ENCODE data around the gene DNTT.

The DNTT gene

DNA sequence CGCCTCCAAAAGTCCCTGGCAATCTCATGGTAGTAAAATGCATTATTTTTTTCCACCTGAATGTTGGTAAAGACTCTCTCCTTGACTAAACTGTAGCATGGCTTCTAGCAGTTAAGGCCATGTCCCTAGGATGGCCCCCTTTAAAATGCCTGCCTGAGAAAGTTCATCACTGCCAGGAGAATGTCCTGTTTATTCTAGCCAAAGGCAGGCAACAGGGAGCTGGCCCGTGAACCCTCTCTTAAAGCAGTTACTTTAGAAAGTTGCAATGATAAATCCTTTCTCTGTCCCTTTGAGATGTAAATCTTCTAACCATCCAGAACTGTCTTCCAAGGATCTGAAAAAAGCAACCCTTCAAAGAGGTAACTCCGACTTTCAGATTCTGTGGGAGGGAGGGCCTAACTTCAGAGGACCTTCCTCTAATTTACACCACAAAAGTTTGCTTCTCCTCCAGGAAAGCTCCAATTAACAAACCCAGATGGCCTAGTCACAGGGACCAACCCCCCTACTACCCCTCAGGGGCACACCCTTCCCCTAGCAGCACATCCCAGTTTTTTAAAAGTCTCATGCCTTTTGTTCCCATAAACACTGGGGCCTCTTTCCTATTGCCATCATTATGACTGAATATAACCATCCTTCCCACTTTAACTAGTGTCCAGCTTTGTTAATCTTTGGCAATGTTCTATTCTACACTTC is 5.5 kb downstream of the DNTT start:
- DNase-seq (ENCODE audit: low read depth in 2 of 2), result no peak

DNA sequence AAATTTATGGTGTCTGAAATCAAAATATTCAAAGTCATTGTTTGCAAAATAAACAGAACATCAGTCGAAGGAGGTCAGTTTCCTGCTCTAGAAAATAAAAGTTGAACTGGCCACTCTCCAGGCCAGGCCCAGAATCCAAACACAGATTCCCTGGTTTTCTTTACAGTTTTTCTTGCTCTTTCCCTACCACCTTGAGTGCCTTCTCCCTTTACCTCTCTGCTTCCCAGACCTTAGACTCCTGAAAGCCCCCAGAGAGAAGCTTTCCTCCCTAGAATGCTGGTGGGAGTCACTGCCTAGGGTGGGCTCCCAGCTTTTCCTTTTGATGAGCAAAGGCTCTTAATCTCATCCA is 6.1 kb downstream of the DNTT start:
- no peak for DNase-seq (ENCODE audit: low read depth in 2 of 2)

DNA sequence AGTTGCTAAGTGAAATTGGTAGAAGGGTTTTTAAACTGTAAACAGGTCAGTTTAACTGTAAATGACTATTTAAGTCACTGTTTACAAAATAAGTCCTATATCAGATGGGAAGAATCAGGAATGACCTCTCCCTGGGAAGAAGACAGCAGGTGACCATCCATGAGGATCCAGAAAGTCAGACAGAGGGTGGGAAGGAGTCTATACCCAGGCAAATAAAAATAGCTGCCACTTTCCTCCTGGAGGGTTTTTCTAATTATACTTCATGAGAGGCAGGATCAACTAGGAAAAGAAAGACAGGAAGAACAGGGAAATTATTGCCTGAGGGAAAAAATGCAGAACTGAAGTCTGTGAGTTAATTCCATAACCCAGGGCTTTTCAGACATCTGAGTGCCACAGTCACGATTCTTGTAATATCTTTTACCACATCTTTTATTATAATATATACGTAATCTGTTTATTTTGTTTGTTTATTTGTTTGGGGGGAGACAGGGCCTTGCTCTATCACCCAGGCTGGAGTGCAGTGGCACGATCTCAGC is 7.0 kb downstream of the DNTT start:
- no peak for DNase-seq (ENCODE audit: low read depth in 2 of 2)

DNA sequence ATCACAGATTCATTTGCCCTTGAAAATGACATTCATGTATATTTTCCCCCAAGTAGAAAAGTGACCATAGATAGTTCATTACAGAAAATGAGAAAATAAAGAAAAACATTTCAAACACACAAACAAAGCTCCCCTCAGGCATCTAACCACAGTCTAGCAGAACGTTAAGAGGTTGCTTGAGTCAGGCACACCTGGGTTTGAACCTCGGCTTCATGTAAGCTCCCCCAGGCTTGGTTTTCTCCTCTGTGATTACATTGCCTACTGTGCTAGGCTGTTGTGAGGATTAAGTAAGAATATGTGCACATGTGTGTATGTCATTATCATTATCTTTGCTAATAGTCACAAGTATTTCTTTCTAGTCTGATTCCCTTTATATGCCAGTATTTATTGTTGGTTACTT is 9.1 kb downstream of the DNTT start:
- DNase-seq (ENCODE audit: low read depth in 2 of 2), result no peak

DNA sequence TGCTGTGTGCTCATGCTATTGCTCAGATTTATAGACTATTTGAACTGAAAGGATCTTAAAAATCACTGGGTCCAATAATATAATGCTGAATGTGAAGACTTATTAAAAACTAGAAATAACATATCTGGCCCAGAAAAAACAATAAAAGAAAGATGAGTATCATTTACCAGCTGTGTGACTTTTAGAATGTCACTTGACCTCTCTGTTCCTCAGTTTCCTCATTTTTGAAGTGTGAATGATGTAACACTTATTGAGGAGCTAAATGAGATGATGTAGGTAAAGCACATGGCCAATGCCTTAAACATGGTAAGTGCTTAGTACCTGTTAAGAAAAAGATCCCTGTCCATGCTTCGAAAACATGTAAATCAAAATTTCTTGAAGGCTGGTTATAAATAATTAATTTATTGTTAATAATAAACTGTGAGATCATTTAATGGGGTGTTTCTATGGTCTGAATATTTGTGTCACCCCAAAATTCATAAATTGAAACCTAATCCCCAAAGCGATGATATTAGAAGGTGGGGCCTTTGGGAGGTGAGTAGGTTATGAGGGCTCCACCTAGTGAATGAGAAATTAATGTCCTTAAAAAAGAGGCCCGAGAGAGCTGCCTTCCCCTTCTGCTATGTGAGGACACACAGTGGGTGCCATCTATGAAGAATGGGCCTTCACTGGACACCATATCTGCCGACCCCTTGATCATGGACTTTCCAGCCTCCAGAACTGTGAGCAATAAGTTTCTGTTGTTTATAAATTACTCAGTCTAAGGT is 13.0 kb downstream of the DNTT start:
- no peak for DNase-seq (ENCODE audit: low read depth in 2 of 2)

DNA sequence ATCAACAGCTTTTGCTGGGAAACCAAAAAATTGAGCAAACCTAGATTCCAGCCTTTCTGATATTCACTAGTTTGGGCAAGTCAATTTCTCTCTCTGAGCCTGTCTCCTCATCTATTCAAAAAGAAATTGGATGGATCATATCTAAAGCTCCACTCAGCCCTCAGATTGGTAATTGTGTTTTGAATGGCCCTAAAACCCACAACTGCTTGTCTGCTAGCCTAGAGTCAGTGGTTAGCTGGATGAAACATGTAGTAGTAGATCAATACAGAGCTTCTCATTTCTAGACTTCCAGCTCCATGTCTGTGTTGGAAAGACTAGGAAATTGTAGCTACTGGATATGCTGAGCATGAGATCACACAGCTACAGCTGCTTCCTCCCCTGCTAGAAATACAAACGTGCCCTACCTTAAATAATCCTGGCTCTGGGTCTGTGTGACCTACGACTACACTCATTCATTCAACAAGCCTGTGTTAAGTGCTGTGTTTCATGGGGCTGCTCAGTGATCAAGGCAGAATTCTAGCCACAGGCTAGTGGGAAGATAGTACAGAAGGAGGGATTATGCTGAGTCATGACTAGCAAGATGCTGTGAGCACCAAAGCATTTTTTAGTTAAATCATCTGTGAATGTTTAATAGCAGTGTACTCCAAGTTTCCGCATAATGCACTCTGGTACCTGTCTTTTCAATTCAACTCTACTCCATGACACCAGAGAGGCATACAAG is 15.7 kb downstream of the DNTT start:
- DNase-seq (ENCODE audit: low read depth in 2 of 2), result no peak

DNA sequence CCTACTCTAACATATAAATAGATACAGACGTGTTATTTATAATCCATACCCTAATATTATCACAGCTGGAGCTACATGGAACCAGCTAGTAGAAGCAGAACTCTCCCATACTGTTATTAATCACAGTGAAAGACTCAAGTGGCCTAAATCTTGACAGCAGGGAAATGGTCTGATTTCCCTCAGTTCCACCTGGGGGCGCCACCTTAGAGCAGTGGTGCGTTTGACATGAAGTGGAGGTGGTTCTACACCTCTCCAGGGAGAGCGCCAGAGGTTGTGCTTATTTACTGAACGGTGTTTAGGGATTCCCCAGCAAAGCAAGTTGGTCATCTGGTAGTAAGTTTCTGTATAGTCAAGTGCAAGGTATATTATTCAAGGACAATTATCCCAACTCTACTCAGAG is 17.6 kb downstream of the DNTT start:
- DNase-seq (ENCODE audit: low read depth in 2 of 2), result no peak

DNA sequence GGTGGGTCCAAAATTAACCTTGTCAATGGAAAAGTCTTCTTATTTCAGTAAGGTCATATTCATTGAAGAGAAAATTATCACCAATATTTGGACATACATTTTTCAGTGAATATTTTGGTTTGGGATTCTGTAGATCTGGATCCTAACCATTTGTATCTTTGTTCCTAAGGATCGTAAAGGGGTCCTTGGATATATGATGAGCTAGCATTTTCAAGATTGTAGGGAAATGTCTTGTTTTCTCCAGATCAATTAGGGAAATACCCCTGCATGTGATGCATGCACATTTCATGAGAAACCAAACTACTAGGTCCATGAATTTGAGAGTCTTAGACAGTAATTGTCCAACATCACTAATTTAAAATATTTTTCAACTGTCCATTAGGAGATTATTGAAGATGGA is 18.0 kb downstream of the DNTT start:
- DNase-seq (ENCODE audit: low read depth in 2 of 2), result no peak

DNA sequence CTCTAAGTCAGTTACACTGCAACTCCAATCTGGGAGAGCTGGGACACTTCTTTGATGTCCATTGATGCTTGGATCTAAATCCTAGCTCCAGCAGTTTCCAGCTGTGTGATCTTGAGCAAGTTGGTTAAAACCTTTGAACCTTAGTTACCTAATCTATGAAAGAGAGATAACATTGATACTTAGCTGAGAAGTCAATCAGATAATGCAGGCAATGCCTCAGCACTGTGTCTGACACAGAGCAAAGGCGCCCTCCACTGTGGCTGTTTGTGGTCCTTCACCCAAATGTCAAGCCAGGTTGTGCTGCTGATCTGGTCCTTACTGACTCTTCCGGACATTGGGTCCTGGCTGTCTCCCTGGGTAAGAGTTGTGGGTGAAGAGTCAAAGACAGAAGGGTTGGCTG is 20.2 kb downstream of the DNTT start:
- no peak for DNase-seq (ENCODE audit: low read depth in 2 of 2)

DNA sequence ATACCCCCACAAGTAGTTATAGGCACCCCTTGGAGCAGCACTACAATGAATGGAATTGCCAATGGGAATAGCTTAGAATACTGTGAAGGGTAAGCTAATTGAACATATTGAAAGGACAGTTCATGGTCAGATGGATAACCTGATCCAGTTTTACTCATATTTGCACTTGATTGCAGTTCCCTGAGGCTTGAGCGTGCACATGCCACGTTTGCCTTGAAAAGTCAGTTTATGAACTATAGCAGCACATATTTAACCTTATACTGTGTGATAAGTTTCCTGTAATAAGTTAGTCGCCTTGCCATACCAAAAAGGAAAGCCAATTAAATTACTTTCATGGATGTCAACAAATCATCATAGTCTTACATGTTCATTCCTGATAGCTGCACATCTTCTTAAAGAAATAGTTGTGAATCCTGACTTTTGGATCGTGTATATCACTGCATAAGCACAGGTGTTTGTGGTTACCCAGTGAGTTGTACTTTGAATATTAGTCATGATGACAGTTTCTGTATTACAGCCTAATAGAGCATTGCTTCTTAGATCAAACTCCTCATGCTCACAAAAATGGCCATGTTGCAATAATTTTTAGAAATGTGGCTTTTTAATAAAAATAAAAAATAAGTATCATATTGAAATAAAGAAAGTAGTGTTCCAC is 21.6 kb downstream of the DNTT start:
- no peak for DNase-seq (ENCODE audit: low read depth in 2 of 2)

DNA sequence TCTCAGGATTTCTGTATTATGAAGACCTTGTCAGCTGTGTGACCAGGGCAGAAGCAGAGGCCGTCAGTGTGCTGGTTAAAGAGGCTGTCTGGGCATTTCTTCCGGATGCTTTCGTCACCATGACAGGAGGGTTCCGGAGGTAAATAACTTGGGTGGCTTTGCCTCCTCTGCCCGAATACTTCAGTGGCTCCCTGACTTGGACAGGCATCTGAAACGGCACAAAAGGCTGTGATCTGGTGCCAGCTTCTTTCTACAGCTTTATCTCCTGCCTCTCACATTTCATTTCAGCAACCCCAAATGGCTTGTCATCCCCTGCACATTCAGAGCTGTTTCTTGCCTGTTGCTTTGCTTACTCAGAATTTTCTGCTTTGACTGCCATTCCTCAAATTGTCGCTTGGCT is 23.2 kb downstream of the DNTT start:
- DNase-seq (ENCODE audit: low read depth in 2 of 2), result no peak

DNA sequence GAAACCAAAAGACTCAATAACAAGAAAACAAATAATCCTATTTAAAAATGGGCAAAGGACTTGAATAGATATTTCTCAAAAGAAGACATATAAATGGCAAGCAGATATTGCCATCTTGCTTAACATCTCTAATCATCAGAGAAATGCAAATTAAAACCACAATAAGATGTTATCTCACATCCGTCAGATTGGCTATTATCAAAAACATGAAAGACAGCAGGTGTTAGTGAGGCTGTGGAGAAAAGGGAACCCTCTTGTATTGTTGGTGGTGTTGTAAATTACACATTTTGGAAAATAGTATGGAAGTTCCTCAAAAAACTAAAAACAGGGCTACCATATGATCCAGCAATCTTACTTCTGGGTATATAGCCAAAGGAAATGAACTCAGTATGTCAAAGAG is 28.9 kb downstream of the DNTT start:
- DNase-seq (ENCODE audit: low read depth in 2 of 2), result no peak

DNA sequence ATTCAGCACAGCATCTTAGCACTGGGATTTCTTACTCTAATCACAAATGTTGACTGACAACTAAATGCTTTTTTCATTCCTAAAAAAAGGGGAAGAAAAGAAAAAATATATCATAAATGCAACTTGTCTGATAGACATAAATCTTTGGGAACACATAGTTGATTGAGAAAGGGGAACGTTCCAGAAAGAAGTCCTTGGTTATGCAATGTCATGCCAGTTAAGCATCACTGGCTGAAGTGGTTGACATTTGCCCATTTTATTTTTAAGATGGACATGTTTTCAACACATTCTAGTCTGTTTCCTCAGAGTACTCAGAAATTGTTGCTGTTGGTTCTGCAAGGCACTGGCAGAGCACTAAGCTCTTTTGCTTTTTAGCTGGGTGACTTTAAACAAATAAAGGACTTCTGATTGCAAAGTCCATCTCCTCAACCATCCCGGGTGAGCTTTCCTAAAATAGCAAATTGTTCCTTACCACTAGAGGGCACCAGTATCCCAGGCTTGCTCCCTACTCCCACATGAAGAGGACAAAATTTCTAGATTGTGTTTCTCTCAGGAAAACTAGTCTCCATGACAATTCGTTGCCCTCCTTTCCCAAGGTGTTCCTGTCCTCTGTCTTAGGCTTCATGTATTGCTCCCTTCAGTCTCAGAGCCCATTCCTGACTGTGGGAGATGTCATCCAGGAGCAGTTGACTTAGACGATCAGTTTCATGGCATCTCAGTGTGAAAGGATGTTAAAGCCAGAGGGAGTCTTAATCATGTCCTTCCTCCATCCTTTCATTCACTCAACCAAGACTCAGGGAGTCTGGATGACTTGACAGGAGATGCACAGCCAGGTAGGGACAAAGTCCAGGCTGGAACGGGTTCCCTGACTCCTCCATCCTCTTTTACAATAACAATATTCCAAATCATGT is 30.6 kb downstream of the DNTT start:
- no peak for DNase-seq (ENCODE audit: low read depth in 2 of 2)

DNA sequence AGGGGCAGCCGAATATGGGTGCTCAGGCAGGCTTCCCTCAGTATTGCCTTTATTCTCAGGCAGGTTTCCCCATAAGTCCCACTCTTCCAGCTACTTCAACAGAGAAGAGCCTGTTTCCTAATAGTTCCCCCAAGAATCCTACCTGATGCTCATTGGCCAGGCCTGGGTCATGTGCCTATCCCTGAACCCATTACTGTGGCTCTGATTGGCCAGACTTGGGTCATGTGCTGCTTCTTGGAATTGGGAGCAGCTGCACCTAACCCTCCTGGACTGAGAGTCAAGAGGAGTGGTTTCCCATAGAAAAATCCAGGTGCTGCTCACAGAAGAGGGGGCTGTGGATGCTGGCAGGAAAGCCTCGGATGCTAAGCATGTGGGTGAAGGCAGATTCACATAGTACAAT is 32.9 kb downstream of the DNTT start:
- no peak for DNase-seq (ENCODE audit: low read depth in 2 of 2)

DNA sequence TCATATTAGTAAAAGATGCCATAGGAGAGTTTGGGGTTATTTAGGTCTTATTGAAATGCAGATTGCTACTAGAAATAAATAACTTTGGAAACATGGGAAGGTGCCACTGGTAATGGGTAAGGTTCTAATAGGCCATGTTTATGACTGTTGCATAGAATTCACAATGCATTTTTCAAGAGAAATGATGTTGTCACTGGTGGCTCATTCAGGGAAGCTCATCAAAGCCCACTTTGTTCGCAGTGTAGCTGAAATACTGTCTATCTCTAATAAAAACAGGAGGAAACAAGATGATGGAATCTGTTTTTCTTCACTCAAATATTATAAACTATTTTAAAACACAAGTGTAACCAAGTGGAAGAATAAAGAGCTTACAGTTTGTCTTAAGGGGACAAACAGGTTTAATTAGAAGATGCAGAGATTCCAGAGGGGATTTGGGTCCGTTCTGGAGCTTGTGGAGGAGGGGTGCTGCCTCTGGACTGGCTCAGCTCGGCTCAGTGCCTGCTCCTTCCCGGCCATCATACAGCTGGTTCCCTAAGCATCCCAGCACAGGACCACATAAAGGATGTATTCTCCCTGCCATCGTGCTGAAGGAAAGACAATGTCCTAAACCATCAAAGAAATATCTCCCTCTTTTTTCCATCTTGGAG is 34.2 kb downstream of the DNTT start:
- no peak for DNase-seq (ENCODE audit: low read depth in 2 of 2)

DNA sequence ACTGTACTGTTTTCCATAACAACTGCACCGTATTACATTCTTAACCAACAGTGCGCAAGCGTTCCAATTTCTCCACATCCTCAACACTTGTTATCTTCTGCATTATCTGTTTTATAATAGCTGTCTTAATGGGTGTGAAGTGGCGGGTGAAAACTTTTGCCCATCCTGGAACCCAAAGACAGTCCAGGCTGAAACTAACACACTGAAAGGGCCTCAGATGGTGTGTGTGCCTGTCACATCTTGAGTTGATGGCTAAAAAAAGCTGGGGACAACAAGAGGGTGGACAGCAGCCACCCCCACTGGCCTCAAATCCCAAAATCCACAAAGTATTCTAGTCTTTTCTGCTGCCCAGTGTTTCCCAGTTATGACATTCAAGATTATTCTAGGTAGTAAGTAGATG is 35.1 kb downstream of the DNTT start:
- DNase-seq (ENCODE audit: low read depth in 2 of 2), result no peak

DNA sequence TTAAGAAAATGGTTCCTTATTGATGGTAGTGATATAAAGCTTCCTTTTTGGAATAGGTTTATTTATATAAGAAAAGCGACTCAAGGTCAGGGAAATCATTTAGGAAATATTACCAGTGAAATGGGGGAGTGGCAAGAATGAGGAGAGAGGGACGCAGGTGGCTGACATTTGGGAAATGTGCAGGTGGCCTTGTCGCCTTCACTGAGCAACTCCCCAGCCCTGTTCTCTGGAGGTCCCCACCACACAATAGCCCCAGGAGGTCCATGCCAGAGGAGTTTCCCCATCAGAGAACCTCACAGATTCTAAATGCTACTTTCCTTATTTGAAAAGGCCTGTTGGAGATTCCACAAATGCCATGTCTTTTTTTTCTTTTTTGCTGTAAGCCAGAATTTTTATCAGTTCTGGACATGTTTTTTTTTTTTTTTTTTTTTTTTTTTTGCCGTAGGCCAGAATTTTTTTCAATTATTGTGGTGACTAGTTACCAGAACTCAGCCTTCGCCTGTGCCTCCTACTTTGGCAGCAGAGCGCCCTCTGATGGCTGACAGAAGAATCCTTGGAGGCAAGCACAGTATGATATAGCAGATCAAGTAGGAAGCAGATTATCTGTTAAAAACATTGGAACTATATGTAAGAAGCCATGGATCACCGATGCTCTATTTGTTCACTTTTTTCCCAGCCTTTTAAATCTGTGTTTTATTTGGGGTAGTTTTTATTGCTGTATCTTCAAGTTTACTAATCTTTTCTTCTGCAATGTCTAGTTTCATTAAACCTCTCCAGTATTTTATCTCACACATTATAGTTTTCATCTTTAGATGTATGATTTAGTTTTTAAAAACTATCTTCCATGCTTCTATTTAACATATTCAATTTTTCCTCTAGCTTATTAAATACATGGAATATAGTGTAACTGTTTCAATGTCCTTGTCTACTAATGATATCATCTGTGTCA is 36.0 kb downstream of the DNTT start:
- DNase-seq (ENCODE audit: low read depth in 2 of 2), result peak; percentile 5 to 17

DNA sequence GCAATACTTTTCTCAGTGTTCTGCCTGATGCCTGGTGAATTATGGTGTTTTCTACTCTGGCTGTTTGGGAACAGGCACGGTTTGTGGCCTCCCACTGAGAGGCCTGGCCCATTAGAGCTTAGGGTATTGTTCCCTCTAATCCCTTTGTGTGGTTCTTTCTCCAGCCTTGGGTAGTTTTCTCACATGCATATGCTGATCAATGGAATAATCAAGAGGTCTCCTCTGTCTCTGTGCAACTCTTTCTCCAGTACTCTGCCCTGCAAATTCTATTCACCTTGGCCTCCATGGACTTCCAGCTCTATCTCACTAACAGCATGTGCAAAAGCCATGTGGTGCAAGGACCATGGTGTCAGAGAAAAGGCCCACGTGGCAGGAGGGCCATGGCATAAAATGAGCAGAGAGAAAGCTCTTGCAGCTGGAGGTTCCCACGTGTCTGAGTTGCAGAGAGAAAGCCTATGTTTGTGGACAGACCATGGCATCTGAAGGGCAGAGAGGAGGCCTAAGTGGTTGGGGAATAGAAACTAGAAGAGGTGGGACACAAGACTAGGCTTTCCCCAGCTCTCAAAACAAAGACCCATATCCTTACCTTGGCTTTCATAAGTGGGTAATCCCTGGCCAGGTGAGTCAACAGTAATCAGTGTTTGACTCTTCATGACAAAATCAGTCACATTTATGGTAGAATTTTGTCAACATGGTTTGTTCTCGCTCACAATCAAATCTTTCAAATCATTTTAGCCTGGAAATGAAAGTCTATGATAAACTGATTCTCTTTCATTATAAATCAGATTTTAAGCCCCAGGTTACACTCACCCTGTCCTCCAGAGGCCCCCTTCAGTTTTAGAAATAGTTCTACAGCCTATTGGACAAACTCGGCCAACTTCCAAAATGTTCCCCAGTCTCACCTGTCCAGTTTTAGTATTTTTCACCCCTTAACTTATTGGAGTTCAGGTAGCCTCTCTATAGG is 37.3 kb downstream of the DNTT start:
- no peak for DNase-seq (ENCODE audit: low read depth in 2 of 2)
